Liver (tissue), 9 donors: ENCODE data around the gene CLIP4. TPM values are rescaled to one million over a fixed set of nuclear protein-coding genes. Genes with fewer than 3 reads are reported as not detected.

Experiments
- DNase-seq: peaks from one replicate; pipeline ENCODE4 v3.0.0-alpha.2; 2017; ENCODE audit warnings: low spot score
- H3K27ac ChIP-seq, 2 donors: one replicate each; pipeline ENCODE4 v1.7.0; 2013; ENCODE audit warnings: inconsistent platforms in 2 of 2, low read length in 2 of 2, control low read depth in 1 of 2, low read depth in 1 of 2, mild to moderate bottlenecking in 1 of 2
- H3K27me3 ChIP-seq, 4 donors: one replicate each; pipeline versions ENCODE4 v1.6.1 to v1.7.0; 2013; ENCODE audit warnings: low read length in 3 of 4, inconsistent platforms in 1 of 4, mild to moderate bottlenecking in 1 of 4, moderate library complexity in 1 of 4; ENCODE audit not compliant: control insufficient read depth in 4 of 4, insufficient read depth in 4 of 4
- H3K36me3 ChIP-seq, 4 donors: one replicate each; pipeline versions ENCODE4 v1.6.1 to v1.7.0; 2013; ENCODE audit warnings: low read length in 3 of 4, mild to moderate bottlenecking in 3 of 4, low read depth in 1 of 4, moderate library complexity in 1 of 4; ENCODE audit not compliant: control insufficient read depth in 4 of 4, insufficient read depth in 3 of 4
- H3K4me1 ChIP-seq, 4 donors: one replicate each; pipeline versions ENCODE4 v1.6.1 to v1.7.0; 2013; ENCODE audit warnings: low read length in 3 of 4, mild to moderate bottlenecking in 3 of 4, moderate library complexity in 1 of 4; ENCODE audit not compliant: control insufficient read depth in 4 of 4, insufficient read depth in 4 of 4
- H3K4me3 ChIP-seq, 3 donors: one replicate each; pipeline versions ENCODE4 v1.6.1 to v1.7.0; 2013; ENCODE audit warnings: low read length in 3 of 3, control low read depth in 1 of 3, low read depth in 1 of 3, mild to moderate bottlenecking in 1 of 3
- H3K9ac ChIP-seq, 2 donors: one replicate each; pipeline ENCODE4 v1.7.0; 2013; ENCODE audit warnings: low read length in 2 of 2, mild to moderate bottlenecking in 2 of 2, moderate library complexity in 2 of 2, control low read depth in 1 of 2, low read depth in 1 of 2
- H3K9me3 ChIP-seq, 4 donors: one replicate each; pipeline versions ENCODE4 v1.6.1 to v1.7.0; 2013; ENCODE audit warnings: low read length in 3 of 4; ENCODE audit not compliant: control insufficient read depth in 4 of 4
- EGR1 ChIP-seq, 2 donors: IDR thresholded peaks; 2 replicates each; pipeline ENCODE4 v1.6.1; 2016 to 2018; ENCODE audit warnings: antibody characterized with exemption in 2 of 2, low read depth in 2 of 2
- FOXA1 ChIP-seq: IDR thresholded peaks from 2 replicates; pipeline ENCODE4 v1.6.1; 2016; ENCODE audit warnings: antibody characterized with exemption
- FOXA2 ChIP-seq: IDR thresholded peaks from 2 replicates; pipeline ENCODE4 v1.6.1; 2016; ENCODE audit warnings: antibody characterized with exemption
- GABPA ChIP-seq, 2 donors: IDR thresholded peaks in 1 of 2; conservative IDR thresholded peaks in 1 of 2; 2 replicates each; pipeline ENCODE4 v1.6.1; 2016; ENCODE audit warnings: antibody characterized with exemption in 2 of 2, mild to moderate bottlenecking in 1 of 2, moderate library complexity in 1 of 2
- HNF4A ChIP-seq, 2 donors: conservative IDR thresholded peaks; 2 replicates each; pipeline ENCODE4 v1.6.1; 2016; ENCODE audit warnings: antibody characterized with exemption in 2 of 2, mild to moderate bottlenecking in 2 of 2
- HNF4G ChIP-seq: IDR thresholded peaks from 2 replicates; pipeline ENCODE4 v1.6.1; 2016; ENCODE audit warnings: antibody characterized with exemption
- JUND ChIP-seq, 2 donors: IDR thresholded peaks; 2 replicates each; pipeline ENCODE4 v1.6.1; 2016; ENCODE audit warnings: antibody characterized with exemption in 2 of 2
- NR2F2 ChIP-seq: IDR thresholded peaks from 2 replicates; pipeline ENCODE4 v1.6.1; 2016; ENCODE audit warnings: antibody characterized with exemption
- RAD21 ChIP-seq, 2 donors: IDR thresholded peaks; 2 replicates each; pipeline ENCODE4 v1.6.1; 2016; ENCODE audit warnings: antibody characterized with exemption in 2 of 2, mild to moderate bottlenecking in 2 of 2
- RXRA ChIP-seq, 2 donors: IDR thresholded peaks; 2 replicates each; pipeline ENCODE4 v1.6.1; 2017 to 2018; ENCODE audit warnings: antibody characterized with exemption in 2 of 2, mild to moderate bottlenecking in 1 of 2
- SP1 ChIP-seq: IDR thresholded peaks from 2 replicates; pipeline ENCODE4 v1.6.1; 2018; ENCODE audit warnings: antibody characterized with exemption, mild to moderate bottlenecking
- TAF1 ChIP-seq: conservative IDR thresholded peaks from 2 replicates; pipeline ENCODE4 v1.6.1; 2016; ENCODE audit warnings: antibody characterized with exemption, mild to moderate bottlenecking
- YY1 ChIP-seq: IDR thresholded peaks from 2 replicates; pipeline ENCODE4 v1.6.1; 2016; ENCODE audit warnings: antibody characterized with exemption, mild to moderate bottlenecking
- WGBS: extraction: QIAGEN DNeasy Blood & Tissue Kit; methylation state at CpG from one replicate; pipeline ENCODE4 v1.1.7; 2013; 5-methylcytosine and 5-hydroxymethylcytosine counted together
- polyA plus RNA-seq, 2 donors: library from polyadenylated mRNA; stranded (reverse) in 1 of 2; unstranded in 1 of 2; fragments of 200-250 nt in 1 of 2; fragments of >200 nt in 1 of 2; fragmentation: Nextera tagmentation in 1 of 2; extraction: Ambion mirVana in 1 of 2; gene quantifications; one replicate each; pipeline versions ENCODE4 v1.2.1 to v1.2.3, GENCODE V29; 2013 to 2015
- total RNA-seq, 2 donors: library from RNA; depleted of rRNA; stranded (reverse); fragments of >200 nt; gene quantifications; one replicate each; pipeline ENCODE4 v1.2.3, GENCODE V29; 2014
- TF ChIP-seq, protein P1 (sequence below): IDR thresholded peaks from 2 replicates; pipeline ENCODE4 v1.6.1; 2016; ENCODE audit warnings: antibody characterized with exemption
- TF ChIP-seq, protein P2 (sequence below): IDR thresholded peaks from 2 replicates; pipeline ENCODE4 v1.6.1; 2016; ENCODE audit warnings: antibody characterized with exemption
- TF ChIP-seq, protein P3 (sequence below): fragments of 150-350 bp; IDR thresholded peaks from 2 replicates; pipeline ENCODE4 v1.5.1; 2017; ENCODE audit warnings: improper control_type of control experiment, low read depth, low read length; ENCODE audit not compliant: missing input control
- TF ChIP-seq, protein P4 (sequence below): IDR thresholded peaks from 2 replicates; pipeline ENCODE4 v1.6.1; 2016; ENCODE audit warnings: antibody characterized with exemption
- TF ChIP-seq, protein P5 (sequence below): IDR thresholded peaks from 2 replicates; pipeline ENCODE4 v1.6.1; 2016; ENCODE audit warnings: antibody characterized with exemption, mild to moderate bottlenecking
- donor health status: healthy.
- donor health status: healthy.
- donor health status: healthy.
- donor health status: healthy.
- donor health status: healthy.

CLIP4 gene
- total and polyA plus RNA-seq, 4 donors, result 1.3 to 6.7 (median 3.2) TPM

DNA sequence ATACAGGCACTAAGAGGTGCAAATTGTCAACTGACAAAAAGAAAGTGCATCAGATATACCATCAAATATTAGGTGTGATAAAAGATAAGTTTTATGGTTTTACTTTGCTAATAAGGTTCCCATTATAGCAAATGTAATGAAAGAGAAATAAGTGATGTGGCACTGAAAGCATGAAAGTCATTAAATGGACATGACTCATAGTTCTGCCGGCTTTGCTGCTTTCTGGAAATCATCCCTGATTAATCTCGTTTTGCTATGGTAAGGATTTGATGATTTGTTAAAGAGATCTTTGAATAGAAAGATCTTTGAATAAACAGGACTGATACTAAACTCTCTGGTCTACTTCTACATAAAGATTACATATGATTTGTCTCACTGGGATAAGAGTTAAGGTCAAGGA lies 72.7 kb downstream of the CLIP4 start:
- Histone ChIP-seq H3K4me3 (no peak overlapping the region), H3K36me3 (no peaks in the 10 kb centered on the region), H3K27me3 (no peaks in the 10 kb centered on the region), H3K4me1 (no peaks in the 10 kb centered on the region), H3K9ac (no peak overlapping the region), H3K27ac (no peak overlapping the region), H3K9me3 (no peaks in the 10 kb centered on the region)
- WGBS, result 85% methylated on average over 2 of the region's 2 CpGs
- DNase-seq, result no peak
- TF ChIP-seq, protein P1, sequence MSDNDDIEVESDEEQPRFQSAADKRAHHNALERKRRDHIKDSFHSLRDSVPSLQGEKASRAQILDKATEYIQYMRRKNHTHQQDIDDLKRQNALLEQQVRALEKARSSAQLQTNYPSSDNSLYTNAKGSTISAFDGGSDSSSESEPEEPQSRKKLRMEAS, result no peak
- TF ChIP-seq EGR1 (IDR thresholded peaks at IDR 0.05; ENCODE audit: low read depth in 2 of 2) (no peak), TAF1 (no peak)

DNA sequence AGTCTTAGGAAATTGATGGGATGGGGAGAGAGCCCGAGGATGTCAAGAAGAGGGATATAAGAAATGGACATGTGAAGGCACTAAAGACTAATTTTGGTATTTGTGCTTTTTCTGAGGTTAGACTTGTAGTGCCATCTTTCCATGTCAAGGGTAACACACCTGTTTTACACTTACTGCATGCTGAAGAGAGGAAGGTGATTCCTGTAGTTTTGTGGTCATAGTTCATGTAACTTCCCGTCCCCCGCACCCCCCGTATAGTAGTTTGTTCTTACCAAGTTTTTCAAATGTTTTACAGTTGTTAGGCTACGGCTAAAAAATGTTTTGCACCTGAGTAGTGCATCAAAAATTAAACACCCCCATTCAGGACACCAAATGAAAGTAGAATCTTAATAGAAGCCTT lies 73.8 kb downstream of the CLIP4 start:
- no peak for TF ChIP-seq EGR1 (IDR thresholded peaks at IDR 0.05; ENCODE audit: low read depth in 2 of 2)
- H3K4me3 ChIP-seq, result no peak overlapping the region
- no peak overlapping the region for H3K27ac ChIP-seq
- no peaks in the 10 kb centered on the region for H3K36me3 ChIP-seq
- no peaks in the 10 kb centered on the region for H3K27me3 ChIP-seq
- 95% methylated on average over 5 of the region's 5 CpGs for WGBS
- no peaks in the 10 kb centered on the region for H3K9me3 ChIP-seq
- H3K4me1 ChIP-seq, result no peaks in the 10 kb centered on the region
- H3K9ac ChIP-seq, result no peak overlapping the region
- no peak for DNase-seq

DNA sequence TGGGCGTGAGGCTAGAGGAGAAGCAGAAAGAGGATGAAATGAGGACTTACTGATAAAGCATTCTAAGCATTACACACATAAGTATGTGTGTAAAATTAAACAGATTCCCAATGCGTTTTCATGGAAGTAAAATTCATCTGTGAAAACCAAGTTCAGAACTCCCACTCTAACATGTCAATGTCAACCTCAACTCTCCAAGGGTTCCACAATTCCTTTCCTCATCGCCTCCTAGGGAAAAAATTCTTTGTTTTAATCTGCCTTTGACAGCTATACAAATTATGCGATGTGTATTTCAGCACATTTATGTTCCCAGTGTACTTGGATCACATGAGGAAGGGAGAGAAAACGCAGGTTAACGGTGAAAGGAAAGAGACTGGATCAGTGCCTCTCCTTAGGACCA lies 76.6 kb downstream of the CLIP4 start:
- 93% methylated on average over 6 of the region's 6 CpGs for WGBS
- Histone ChIP-seq H3K27ac (no peak overlapping the region), H3K4me3 (no peak overlapping the region), H3K4me1 (no peaks in the 10 kb centered on the region), H3K9ac (no peak overlapping the region), H3K36me3 (no peaks in the 10 kb centered on the region), H3K27me3 (no peaks in the 10 kb centered on the region), H3K9me3 (no peaks in the 10 kb centered on the region)
- TF ChIP-seq SP1 (no peak), YY1 (no peak), JUND (IDR thresholded peaks at IDR 0.05) (no peak), FOXA1 (no peak), NR2F2 (no peak), HNF4A (conservative IDR thresholded peaks at IDR 0.05) (no peak), TAF1 (no peak), EGR1 (IDR thresholded peaks at IDR 0.05; ENCODE audit: low read depth in 2 of 2) (no peak), RXRA (IDR thresholded peaks at IDR 0.05) (no peak), HNF4G (no peak), RAD21 (IDR thresholded peaks at IDR 0.05) (no peak), GABPA (IDR thresholded peaks at IDR 0.05 in 1 of 2, conservative IDR thresholded peaks at IDR 0.05 in 1 of 2) (no peak), FOXA2 (no peak)
- TF ChIP-seq, protein P2, sequence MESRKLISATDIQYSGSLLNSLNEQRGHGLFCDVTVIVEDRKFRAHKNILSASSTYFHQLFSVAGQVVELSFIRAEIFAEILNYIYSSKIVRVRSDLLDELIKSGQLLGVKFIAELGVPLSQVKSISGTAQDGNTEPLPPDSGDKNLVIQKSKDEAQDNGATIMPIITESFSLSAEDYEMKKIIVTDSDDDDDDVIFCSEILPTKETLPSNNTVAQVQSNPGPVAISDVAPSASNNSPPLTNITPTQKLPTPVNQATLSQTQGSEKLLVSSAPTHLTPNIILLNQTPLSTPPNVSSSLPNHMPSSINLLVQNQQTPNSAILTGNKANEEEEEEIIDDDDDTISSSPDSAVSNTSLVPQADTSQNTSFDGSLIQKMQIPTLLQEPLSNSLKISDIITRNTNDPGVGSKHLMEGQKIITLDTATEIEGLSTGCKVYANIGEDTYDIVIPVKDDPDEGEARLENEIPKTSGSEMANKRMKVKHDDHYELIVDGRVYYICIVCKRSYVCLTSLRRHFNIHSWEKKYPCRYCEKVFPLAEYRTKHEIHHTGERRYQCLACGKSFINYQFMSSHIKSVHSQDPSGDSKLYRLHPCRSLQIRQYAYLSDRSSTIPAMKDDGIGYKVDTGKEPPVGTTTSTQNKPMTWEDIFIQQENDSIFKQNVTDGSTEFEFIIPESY, result no peak
- TF ChIP-seq, protein P3, sequence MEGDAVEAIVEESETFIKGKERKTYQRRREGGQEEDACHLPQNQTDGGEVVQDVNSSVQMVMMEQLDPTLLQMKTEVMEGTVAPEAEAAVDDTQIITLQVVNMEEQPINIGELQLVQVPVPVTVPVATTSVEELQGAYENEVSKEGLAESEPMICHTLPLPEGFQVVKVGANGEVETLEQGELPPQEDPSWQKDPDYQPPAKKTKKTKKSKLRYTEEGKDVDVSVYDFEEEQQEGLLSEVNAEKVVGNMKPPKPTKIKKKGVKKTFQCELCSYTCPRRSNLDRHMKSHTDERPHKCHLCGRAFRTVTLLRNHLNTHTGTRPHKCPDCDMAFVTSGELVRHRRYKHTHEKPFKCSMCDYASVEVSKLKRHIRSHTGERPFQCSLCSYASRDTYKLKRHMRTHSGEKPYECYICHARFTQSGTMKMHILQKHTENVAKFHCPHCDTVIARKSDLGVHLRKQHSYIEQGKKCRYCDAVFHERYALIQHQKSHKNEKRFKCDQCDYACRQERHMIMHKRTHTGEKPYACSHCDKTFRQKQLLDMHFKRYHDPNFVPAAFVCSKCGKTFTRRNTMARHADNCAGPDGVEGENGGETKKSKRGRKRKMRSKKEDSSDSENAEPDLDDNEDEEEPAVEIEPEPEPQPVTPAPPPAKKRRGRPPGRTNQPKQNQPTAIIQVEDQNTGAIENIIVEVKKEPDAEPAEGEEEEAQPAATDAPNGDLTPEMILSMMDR, result no peak
- TF ChIP-seq, protein P4, sequence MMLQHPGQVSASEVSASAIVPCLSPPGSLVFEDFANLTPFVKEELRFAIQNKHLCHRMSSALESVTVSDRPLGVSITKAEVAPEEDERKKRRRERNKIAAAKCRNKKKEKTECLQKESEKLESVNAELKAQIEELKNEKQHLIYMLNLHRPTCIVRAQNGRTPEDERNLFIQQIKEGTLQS, result no peak
- TF ChIP-seq, protein P5, sequence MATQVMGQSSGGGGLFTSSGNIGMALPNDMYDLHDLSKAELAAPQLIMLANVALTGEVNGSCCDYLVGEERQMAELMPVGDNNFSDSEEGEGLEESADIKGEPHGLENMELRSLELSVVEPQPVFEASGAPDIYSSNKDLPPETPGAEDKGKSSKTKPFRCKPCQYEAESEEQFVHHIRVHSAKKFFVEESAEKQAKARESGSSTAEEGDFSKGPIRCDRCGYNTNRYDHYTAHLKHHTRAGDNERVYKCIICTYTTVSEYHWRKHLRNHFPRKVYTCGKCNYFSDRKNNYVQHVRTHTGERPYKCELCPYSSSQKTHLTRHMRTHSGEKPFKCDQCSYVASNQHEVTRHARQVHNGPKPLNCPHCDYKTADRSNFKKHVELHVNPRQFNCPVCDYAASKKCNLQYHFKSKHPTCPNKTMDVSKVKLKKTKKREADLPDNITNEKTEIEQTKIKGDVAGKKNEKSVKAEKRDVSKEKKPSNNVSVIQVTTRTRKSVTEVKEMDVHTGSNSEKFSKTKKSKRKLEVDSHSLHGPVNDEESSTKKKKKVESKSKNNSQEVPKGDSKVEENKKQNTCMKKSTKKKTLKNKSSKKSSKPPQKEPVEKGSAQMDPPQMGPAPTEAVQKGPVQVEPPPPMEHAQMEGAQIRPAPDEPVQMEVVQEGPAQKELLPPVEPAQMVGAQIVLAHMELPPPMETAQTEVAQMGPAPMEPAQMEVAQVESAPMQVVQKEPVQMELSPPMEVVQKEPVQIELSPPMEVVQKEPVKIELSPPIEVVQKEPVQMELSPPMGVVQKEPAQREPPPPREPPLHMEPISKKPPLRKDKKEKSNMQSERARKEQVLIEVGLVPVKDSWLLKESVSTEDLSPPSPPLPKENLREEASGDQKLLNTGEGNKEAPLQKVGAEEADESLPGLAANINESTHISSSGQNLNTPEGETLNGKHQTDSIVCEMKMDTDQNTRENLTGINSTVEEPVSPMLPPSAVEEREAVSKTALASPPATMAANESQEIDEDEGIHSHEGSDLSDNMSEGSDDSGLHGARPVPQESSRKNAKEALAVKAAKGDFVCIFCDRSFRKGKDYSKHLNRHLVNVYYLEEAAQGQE, result no peak
- TF ChIP-seq, protein P1, result no peak
- no peak for DNase-seq
